IMR-90 (cell line): ENCODE data around the gene GTF3C4.

ENCODE experiments used
- FOS ChIP-seq: fragments of 150-350 bp; IDR thresholded peaks from 2 replicates; pipeline ENCODE4 v1.6.1; 2016; ENCODE audit warnings: low read depth, low read length
- MAZ ChIP-seq: IDR thresholded peaks from 2 replicates; pipeline ENCODE4 v1.6.1; 2012; ENCODE audit warnings: low read depth, mild to moderate bottlenecking, low read length, improper control_type of control experiment, moderate library complexity, borderline replicate concordance
- POLR2A ChIP-seq: IDR thresholded peaks from 2 replicates; pipeline ENCODE4 v1.6.1; 2012; ENCODE audit warnings: mild to moderate bottlenecking, low read depth, low read length
- RAD21 ChIP-seq: IDR thresholded peaks from 2 replicates; pipeline ENCODE4 v1.6.1; 2012; ENCODE audit warnings: low read length, improper control_type of control experiment
- SMC3 ChIP-seq: fragments of 150-350 bp; IDR thresholded peaks from 2 replicates; pipeline ENCODE4 v1.6.1; 2016; ENCODE audit warnings: low read depth, mild to moderate bottlenecking, antibody characterized with exemption, low read length, moderate library complexity
- TF ChIP-seq, protein P1 (sequence below): conservative IDR thresholded peaks from 2 replicates; pipeline ENCODE4 v1.5.1; 2012; ENCODE audit warnings: mild to moderate bottlenecking, low read depth, low read length, improper control_type of control experiment

DNA sequence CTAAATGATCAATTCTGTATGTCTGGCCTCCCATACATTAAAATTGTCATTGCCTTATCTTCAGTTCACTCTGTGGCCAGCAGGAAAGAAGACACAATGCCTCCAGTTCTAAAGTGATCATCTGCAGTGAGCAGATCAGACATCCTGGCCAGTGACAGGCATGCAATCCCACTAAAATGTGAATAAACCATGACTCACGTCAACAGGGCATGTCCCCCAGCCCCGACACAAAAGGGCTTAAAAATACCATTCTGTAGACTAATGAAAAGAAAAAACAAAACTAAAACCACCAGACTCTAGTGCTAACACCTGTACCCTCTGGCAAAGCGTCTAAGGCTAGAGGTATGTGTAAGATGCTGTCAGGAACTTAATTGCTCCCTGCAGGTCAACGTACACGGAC, 39.0 kb upstream of the GTF3C4 start:
- TF ChIP-seq POLR2A: no peak
- TF ChIP-seq MAZ: no peak
- TF ChIP-seq RAD21: peak; percentile 49
- peak; percentile 54; the same call in 1 of the 2 replicates for TF ChIP-seq FOS
- TF ChIP-seq, protein P1, sequence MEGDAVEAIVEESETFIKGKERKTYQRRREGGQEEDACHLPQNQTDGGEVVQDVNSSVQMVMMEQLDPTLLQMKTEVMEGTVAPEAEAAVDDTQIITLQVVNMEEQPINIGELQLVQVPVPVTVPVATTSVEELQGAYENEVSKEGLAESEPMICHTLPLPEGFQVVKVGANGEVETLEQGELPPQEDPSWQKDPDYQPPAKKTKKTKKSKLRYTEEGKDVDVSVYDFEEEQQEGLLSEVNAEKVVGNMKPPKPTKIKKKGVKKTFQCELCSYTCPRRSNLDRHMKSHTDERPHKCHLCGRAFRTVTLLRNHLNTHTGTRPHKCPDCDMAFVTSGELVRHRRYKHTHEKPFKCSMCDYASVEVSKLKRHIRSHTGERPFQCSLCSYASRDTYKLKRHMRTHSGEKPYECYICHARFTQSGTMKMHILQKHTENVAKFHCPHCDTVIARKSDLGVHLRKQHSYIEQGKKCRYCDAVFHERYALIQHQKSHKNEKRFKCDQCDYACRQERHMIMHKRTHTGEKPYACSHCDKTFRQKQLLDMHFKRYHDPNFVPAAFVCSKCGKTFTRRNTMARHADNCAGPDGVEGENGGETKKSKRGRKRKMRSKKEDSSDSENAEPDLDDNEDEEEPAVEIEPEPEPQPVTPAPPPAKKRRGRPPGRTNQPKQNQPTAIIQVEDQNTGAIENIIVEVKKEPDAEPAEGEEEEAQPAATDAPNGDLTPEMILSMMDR: no peak; the same call in 1 of the 2 replicates
- TF ChIP-seq SMC3: 0 out of 2 replicates have a peak, but pooled peaks have one; percentile 15
